HG03571 (cell line): ENCODE measurements around the gene VWCE.

Experiments
- ATAC-seq: cut with Tn5 transposase; IDR thresholded peaks from one replicate; pipeline ENCODE4 v1.9.1; 2021; ENCODE audit not compliant: unreplicated experiment

VWCE gene

DNA sequence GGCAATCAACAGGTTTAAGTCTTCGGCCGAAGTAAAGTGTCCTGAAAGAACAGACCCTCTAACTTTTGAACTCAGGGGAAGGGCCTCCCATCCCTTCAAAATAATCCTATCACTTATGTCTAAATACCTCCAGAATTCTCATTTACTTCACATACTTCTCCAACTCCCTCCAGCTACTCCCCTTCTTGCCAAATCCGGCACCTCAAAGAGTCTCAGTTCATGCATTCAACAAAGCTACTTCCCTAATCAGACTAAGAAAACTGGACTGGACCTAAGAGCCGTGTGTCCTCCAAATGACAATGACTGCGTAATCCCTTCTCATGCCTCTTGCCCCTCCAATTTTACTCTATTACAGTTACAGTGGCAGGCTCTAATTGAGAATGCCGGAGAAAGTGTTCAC, 36.5 kb upstream of the VWCE start:
- ATAC-seq = no peak

DNA sequence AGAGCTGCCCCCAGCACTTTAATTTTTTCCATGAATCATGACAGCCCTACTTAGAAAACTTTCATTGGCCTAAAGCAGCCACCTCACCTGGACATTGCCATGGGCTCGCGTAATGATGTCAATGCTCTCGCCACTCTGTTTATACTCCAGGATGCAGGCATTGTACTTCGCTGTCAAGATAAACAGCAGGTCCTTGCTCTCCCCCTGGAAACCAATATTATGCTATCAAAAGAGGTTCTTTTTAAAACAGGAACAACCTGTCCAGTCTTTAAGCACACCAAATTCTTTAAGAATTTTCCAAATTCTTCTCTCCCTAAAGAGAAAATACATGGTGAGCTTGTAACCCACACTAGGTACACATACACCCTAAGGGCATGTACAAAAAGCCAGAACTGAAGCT, 34.8 kb upstream of the VWCE start:
- ATAC-seq = no peak

DNA sequence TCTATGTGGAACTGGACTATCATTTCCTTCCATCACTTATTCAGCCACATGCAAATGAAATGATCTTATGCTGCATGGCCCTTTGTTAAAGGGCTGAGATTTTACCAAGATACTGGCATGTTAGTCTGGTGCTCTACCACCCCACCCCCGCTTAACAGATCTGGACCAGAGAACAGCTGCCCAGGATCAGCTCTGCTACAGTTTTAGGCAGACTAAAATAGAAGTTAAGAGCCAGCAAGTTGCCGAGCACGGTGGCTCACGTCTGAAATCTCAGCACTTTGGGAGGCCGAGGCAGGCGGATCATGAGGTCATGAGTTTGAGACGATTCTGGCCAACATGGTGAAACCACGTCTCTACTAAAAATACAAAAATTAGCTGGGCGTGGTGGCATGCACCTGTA, 33.2 kb upstream of the VWCE start:
- no peak for ATAC-seq

DNA sequence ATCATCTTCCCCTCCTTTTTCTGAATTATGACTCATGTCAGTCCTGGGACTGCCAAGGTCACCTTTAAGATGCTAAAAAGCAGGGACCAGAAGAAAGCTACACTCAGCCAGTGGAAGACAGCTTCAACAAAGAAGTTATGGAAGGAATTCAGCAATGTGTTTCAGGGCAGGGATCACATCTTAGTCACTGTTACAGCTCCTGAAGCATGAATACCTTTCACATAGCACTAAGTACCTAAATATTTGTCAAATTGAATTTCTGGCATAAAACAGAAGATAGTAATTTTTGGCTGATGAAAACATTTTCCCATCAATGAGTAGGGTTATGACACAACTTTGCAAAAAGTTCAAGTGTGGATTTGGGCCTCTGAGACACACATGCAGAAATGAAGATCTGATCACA, 32.6 kb upstream of the VWCE start:
- ATAC-seq = no peak

DNA sequence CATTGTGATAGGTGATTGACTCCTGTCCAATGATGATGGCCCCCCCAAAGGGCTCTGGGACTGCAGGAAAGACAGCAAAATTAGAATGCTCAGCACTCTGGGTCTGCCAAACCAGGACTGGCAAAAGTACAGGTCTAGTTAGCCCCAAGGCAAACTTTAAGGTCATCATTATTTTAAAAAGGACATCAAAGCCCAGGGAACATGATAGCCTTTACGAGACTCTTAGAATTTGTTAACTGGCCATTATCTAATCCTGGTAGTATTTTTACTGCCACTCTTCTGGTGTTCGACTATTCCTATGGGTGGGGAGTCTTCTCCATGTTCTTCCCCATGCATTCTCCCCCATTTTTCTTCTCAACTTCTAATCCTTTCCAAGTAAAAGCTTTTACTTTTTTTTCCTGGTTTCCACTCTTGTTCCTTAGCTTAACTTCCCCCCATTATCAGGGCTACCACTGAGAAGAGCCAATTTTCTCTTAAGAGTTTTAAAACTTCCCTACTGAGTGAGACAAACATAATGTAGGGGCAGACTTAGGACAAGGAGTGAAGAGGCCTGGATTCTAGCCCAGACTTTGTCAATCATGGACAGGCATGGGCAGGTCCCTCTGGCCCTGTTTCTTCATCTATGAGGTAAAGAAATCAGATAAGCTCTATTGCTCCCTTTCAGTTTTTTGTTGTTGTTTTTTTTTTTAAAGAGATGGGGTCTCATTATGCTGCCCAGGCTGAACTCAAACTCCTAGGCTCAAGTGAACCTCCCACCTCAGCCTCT, 30.7 kb upstream of the VWCE start:
- no peak for ATAC-seq

DNA sequence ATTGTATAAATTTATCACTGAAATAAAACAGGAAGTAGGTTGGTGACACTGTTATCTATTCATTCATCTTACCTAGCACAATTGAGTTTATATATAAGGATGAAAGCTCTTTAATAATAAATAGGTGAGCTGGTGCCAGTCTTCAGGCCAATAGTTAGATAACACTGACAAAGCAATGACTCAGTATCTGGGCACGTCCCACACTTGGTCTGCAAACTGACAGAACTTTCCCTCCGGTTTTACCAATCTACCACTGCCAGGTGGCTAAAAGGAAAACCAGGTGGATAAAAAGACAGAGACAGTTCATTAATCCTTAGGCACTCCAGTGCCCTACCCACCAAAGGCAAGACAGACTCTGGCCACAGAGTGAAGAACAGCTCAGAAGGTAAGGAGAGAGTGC, 20.1 kb upstream of the VWCE start:
- ATAC-seq = no peak

DNA sequence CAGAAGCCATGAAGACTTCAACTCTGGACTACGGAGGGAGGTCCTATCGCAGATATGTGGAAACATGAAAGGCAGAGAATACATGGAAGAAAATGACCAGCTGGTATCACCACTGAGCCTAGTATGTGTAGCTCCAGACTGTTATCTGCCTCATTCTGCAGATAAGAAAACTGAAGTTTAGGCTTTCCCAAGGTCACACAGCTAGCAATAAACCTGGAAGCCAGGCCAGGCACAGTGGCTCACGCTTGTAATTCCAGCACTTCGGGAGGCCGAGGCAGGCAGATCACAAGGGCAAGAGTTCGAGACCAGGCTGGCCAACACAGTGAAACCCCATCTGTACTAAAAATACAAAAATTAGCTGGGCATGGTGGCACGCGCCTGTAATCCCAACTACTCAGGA, 15.6 kb upstream of the VWCE start:
- ATAC-seq = no peak

DNA sequence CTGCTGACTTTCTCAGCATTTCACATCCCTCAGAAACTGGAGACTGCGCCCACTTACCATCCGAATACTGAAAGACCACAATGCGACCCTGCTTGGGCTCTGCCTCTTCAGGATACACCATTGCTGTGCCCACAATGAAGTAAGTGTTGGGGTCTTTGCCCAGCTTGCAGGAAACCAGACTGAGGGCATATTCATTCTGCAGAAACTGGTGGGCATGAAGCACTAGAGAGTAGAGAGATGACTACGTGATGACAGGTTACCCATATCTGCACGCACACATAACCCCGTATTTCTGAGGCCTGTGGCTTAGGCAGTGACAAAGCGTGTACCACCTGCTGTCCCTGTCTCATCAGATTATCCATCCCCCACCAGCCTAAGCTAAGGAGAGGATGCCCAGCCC, 14.6 kb upstream of the VWCE start:
- no peak for ATAC-seq

DNA sequence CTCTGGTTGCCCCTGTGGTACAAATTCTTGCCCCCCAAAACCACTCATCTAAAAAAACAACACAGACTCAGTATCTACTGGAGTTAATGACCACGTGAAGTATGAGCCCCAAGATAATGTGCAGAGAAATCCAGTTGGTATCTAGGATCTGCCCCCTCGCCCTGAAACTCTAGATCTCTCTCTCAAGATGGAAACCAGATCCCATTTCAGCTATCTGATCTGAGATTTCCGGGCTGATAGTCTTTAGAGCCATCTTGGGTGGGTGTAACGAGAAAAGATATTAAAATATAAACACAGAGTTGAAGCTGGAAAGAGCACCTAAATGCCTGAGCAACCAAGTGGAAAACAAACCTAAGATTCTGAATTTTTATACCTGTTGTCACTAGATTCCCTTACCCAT, 14.0 kb upstream of the VWCE start:
- ATAC-seq = no peak

DNA sequence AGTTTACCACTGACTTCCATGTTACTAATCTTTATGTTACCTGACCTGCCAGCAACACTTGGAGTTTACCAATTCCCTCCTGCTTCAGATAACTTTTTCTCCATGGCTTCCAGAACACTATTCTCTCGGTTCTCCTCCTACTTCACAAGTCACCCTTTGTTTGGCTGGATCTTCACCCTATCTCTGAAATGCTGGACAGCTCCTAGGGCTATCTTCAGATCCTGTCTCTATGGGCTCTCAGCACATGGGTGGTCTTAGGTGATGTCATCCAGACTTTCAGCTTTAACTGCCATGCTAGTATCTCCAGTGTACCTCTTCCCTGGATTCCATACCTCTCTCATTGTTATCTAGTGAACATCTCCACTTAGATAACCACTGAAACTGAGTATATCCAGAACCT, 12.2 kb upstream of the VWCE start:
- no peak for ATAC-seq

DNA sequence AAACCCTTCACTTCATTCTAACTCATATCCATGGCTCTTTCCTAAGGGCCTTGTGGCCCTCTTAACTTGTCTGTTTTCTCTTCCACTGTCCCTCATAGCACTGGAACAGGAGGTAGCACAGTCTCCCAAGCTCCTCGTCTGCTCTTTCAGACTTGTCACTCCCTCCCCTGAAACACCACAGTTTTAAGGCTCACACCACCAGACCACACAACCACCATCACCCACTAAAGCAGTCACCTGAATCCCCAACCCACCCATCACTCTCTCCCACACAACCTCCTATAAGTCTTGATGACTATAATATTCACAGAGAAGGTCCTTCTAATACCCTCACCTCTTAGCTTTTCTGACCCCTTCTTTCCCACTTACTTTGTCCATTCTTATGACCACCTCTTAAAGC, 11.1 kb upstream of the VWCE start:
- ATAC-seq = no peak

DNA sequence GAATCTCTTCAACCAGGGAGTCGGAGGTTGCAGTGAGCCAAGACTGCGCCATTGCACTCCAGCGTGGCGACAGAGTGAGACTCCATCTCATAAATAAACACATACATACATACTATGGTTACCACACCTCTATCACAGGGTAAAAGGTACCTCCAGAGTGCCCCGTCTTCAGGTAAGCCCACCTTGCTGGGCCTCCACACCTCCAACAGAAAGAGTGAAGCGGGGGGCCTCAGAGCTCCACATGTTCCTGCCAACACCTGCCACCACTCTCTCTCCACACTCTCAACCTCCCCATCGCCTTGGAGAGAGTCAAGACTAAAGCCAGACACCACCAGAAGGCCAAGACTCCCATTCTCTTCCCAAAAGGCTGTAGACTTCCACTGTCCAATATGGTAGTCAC, 10.3 kb upstream of the VWCE start:
- ATAC-seq = no peak

DNA sequence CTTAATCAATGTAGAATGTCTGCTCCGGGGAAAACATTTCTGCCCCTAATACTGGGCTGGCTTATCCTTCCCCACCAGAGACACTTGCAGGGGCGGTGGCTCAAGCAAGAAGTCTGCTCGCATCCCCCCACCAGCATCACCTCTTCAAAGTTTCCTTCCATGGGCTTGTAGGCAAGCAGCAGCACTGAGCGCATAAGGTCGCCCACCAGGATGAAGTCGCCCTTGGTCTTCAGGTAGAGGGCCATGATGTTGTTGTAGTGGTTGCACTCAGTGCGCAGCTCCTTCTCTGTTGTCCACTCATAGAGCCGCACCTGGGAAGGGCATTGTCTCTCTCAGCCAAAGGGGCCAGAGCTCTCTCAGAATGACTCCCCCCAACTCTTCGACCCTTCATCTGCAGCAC, 8.6 kb upstream of the VWCE start:
- ATAC-seq = no peak

DNA sequence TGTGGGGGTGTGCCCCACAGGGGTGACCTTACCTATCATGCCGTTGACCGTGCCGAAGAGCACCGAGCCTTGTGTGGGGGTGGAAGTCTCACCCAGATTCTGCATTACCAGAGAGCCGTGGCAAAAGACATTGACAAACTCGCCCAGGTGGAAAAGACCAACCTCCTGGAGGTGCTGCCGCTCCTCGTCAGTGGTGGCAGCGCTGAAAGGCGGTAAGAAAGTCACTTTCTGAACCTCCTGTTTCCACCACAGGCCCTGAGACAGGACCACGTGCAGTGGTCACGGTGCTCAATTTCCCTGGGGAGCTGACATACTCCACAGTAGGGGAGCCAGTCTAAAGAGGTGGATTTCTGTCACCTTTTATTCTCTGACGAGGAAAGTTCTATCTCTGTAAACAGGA, 7.4 kb upstream of the VWCE start:
- ATAC-seq = no peak

DNA sequence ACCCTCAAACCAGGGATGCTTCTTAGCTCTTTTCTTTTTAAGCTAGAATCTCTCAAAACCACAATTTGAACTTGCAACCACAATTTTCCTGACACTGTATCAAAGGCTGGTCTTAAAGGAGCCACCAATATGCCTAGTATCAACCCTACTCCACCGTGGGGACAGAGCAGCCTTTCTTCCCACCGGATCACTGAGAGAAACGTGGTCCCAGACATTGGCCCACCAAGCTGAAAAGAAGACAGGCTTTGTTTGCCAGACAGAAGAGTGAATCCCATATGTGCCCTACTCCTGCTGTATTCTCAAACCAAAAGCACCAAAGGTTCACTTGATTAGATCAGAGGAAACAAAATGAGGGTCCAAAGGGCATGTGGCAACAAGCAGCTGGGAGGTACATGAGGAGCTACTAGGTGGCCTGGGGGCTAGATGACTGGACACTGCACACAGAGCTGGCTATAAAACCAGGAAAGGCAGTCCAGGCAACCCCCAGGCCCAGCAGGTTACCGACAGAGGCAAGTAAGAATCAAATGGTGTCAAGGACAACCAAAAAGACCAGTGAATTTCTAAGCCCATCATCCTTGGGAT, 3.6 kb upstream of the VWCE start:
- no peak for ATAC-seq

DNA sequence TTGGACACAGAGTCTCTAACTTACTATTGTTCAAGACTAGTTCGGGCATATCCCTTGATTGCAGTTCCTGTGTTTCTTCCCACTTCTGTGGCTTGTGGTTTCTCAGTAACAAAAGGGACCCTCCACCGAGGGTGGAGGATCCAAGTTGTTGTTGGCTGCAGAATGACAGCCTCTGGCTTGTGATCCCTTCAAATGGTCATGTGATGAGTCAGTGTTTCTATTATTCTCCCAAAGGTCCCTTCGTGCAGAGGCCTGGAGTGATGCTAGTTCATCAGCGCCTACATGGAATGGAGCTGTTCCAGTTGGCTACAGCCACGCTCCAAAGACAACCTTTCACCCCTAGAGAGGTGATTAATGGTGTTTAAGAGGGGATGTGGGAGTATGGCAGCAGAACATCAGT, 2.6 kb upstream of the VWCE start:
- no peak for ATAC-seq

DNA sequence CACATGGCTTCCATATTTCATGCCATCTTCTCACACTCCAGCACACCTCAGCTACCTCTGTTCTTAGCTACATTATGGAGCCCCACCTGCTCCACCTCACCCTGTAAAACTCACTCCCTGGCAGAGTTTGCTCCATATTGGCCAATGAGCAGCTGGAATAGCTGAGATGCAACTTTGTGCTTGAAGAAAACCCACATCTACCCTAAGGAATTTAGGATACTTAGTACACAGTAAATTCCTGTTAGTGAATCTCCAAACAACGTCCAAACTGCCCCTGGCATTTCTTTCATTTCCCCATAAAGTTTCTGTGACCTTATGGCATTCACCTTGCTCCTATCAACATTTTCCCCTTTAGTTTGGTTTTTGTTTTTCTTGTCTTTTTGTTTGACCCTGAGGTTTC, 2.2 kb upstream of the VWCE start:
- ATAC-seq = no peak

DNA sequence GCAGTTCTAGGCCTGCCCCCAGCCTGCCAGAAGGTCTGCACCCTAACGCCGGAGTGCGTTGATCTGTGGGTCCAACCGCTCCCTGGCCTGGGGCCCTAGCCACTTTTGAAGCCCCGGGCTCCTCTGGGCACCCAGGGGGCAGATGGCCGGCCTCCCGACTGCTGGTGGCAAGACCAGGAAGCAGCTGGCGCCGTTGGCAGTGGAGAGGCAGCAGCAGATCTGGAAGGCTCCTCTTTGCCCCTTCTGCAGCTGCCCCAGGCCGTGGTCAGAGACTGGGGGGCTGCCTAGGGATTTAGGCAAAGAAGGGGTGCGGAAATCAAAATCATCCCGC, 445 bp upstream of the VWCE start:
- ATAC-seq = no peak

DNA sequence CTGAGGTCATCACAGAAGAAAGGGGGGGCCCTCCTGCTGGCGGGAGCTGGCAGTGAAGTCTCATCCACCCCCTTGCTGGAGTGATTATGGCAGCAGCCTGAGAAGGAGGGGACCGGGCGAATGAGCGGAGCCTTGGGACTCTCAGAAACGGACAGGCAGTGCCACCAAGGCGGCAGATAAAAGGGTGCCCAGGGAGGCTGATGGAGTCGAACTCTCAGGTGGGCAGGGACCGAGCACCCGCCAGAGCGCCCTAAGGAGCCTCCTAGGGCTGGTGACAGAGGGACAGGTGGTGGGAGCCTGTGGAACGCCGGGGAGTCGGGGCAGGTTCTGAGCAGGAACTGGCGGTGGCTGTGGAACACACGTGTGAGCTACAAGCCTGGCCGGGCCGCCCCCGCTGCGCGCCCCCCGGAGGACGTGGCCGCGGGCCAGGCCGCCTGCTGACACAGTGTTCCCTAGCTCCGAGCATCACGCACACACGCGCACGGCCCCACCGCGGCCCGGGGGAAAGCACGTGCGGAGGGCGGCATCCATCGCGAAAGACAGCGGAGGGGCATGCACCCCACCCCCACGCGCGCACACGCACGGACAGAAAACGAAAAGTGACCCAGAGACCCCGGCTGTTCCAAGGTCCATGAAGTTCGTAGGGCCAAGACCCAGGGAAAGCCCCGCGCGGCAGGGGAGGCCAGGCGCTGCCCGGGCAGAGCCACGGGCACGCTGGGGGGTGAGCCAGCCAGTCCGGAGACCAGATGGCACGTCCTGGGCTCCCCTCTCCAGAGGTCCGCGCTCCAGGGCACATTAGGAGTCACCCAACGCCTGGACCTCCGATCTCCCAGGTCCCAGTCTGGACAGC, 1.0 kb downstream of the VWCE start:
- ATAC-seq = peak; percentile 31

DNA sequence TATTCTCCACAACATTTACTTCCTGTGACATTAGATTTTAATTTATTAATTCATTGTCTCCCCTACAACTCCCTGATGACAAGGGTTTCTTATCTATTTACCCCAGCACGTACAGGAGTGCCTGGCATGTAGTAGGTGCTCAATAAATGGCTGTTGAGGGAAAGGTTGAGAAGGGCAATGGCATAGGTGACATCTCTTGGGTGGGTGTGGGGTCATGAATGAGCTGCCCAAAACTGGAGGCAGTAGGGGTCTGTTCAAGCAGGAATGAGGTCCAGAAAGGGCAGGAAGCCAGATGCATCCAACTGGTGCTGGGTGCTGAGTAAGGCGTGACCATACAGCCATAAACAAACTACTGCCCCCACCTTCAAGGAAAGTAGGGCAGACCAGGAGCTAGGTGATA, 2.8 kb downstream of the VWCE start:
- ATAC-seq = no peak

DNA sequence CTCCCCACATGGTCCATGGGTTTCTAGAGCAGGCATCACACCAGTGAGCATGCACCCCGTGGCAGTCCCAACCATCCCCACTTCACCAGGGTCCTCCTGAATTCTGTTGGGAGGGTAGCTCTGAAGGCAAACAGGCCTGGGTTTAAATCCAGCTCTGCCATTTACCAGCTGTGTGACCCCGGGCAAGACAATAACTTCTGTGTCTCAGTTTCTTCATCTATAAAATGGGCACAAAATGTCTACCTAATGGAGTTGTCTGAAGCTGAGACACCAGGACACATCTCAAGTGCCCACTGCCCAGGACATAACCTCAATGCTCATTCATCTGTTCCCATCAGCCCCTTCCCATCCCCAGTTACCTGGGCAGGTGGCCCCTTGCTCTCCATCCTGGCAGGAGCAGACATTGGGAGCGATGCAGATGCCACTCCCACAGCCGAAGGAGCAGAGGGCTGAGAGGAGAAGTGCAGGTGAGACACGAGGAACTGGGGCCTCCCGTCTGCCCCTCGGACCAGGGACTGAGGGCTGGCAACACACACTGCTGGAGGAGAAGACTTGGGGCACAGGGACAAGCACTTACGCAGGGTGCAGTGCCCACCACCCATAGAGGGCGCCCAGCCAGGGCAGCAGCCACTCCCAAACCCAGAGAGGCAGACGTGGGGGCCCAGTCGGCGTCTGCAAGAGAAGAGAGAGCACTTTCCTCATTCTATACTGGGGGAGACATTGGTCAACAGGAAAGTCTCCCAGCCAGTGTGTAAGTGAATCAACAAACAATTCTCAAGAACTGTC, 4.0 kb downstream of the VWCE start:
- no peak for ATAC-seq
